Testis (tissue), 3 donors: ENCODE results near the gene NFATC1. TPM values are rescaled to one million over a fixed set of nuclear protein-coding genes. Genes with fewer than 3 reads are reported as not detected.

Source experiments
- DNase-seq: peaks from one replicate; pipeline ENCODE4 v3.0.0-alpha.2; 2019
- H3K27ac ChIP-seq, 2 donors: fragments of 200-600 bp; sonication (generic); one replicate each; pipeline ENCODE4 v1.5.1; 2019
- H3K27me3 ChIP-seq: fragments of 200-600 bp; sonication (generic); one replicate; pipeline ENCODE4 v1.5.1; 2019
- H3K36me3 ChIP-seq: fragments of 200-600 bp; sonication (generic); one replicate; pipeline ENCODE4 v1.5.1; 2017; ENCODE audit warnings: low read depth; ENCODE audit errors: missing control alignments
- H3K4me1 ChIP-seq: fragments of 200-600 bp; sonication (generic); one replicate; pipeline ENCODE4 v1.5.1; 2019
- H3K4me3 ChIP-seq, 2 donors: fragments of 200-600 bp; sonication (generic); one replicate each; pipeline ENCODE4 v1.5.1; 2017 to 2019
- H3K9me3 ChIP-seq: fragments of 200-600 bp; sonication (generic); one replicate; pipeline ENCODE4 v1.5.1; 2017
- POLR2A ChIP-seq: fragments of 450-650 bp; IDR thresholded peaks from one replicate; pipeline ENCODE4 v1.6.1; 2017; ENCODE audit warnings: antibody characterized with exemption, mild to moderate bottlenecking, moderate library complexity
- WGBS, 2 donors: methylation state at CpG; one replicate each; pipeline ENCODE4 v1.1.5; 2018; 5-methylcytosine and 5-hydroxymethylcytosine counted together
- intact Hi-C: fragments of 100-400 bp; cut with DNase I; formaldehyde crosslinking; loops from one replicate; pipeline ENCODE4 v1.15.1; 2023; ENCODE audit warnings: low total_unique reads
- polyA plus RNA-seq: library from polyadenylated mRNA; stranded (reverse); fragments of 350-450 nt; fragmentation: Illumina TruSeq; extraction: RNeasy Lipid Tissue Mini Kit (QIAGEN cat#74804); gene quantifications from one replicate; pipeline ENCODE4 v1.2.3, GENCODE V29; 2014; ENCODE audit warnings: low read depth, low replicate concordance; ENCODE audit not compliant: insufficient read depth
- total RNA-seq, 2 donors: library from RNA; depleted of rRNA; stranded (reverse); fragments of >200 nt; gene quantifications; one replicate each; pipeline ENCODE4 v1.2.3, GENCODE V29; 2016
- TF ChIP-seq, protein P1 (sequence below), 3 experiments: fragments of 450-650 bp in 2 of 3; fragments of 200-600 bp in 1 of 3; sonication (generic) in 1 of 3; IDR thresholded peaks; one replicate each; pipeline ENCODE4 v1.5.1; 2016 to 2019; ENCODE audit warnings: antibody characterized with exemption in 3 of 3, mild to moderate bottlenecking in 2 of 3, moderate library complexity in 1 of 3

NFATC1 gene
- total and polyA plus RNA-seq, 3 donors from 2014 or later = 22.2 to 28.1 (median 27.5) TPM

DNA sequence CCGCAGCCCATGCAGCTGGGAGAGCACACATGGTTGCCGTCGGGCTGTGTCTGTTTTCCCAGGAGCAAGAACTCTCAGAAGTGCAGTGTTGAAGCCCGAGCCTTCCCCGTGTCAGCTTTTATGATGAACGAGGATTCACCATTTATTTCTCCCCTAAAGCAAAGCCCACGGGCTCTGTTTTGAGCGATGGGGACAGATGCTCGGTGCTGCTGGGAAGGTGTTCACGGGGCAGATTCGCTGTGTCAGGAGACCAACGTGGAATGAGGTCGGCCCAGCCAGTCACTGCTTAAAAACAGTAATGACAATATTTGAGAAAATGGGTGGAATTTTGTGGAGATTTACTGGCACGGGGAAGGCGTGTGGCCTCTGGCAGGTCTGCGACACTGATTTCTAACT is 43.9 kb downstream of the NFATC1 start:
- no peaks in the 10 kb centered on the region for H3K4me1 ChIP-seq
- no peak for DNase-seq
- TF ChIP-seq, protein P1, sequence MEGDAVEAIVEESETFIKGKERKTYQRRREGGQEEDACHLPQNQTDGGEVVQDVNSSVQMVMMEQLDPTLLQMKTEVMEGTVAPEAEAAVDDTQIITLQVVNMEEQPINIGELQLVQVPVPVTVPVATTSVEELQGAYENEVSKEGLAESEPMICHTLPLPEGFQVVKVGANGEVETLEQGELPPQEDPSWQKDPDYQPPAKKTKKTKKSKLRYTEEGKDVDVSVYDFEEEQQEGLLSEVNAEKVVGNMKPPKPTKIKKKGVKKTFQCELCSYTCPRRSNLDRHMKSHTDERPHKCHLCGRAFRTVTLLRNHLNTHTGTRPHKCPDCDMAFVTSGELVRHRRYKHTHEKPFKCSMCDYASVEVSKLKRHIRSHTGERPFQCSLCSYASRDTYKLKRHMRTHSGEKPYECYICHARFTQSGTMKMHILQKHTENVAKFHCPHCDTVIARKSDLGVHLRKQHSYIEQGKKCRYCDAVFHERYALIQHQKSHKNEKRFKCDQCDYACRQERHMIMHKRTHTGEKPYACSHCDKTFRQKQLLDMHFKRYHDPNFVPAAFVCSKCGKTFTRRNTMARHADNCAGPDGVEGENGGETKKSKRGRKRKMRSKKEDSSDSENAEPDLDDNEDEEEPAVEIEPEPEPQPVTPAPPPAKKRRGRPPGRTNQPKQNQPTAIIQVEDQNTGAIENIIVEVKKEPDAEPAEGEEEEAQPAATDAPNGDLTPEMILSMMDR (IDR thresholded peaks at IDR 0.05) = no peak
- no peak for TF ChIP-seq POLR2A
- 93% methylated on average over 16 of the region's 16 CpGs for WGBS, 2 donors
- intact Hi-C loops = no loop called here
- no peaks in the 10 kb centered on the region for H3K36me3 ChIP-seq
- H3K4me3 ChIP-seq = no peak overlapping the region
- H3K27ac ChIP-seq = no peak overlapping the region
- no peaks in the 10 kb centered on the region for H3K9me3 ChIP-seq
- no peaks in the 10 kb centered on the region for H3K27me3 ChIP-seq

DNA sequence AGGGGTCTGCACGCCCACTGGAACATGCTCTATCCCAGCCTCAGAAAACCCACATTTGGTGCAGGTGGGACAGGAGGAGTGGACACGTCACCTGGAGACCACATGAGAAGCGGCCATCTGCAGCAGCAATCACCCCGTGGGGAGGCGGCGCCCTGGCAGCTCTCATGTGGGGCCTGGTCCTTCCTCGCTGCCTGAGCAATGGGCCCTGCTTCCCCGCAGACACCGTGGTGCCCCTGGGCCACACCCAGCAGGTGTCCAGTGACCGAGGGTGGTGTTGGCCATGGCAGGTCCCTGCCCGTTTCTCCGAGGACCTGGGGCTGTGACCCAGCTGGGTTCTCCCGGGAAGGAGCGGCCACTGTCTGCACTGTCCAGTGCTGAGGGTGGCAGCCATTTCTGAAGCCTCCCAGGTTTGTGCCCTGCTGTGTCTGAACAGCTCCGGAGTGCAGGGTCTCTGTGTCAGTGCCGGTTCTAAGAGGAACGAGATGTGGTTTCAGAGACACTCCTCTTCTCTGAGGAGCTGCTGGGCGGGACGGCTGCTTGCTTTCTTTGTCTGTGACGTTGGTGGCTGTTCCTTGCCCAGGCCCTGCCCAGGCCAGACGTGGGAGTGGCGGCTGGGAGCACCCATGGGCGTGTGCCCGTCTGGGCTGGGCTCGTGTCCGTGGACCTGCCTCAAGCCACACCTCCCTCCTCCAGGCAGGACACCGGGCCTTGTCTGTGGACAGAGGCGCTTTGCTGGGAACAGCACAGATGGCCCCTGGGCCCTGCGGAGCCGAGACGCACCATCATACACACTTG is 44.8 kb downstream of the NFATC1 start:
- H3K9me3 ChIP-seq = no peaks in the 10 kb centered on the region
- no peak overlapping the region for H3K4me3 ChIP-seq
- H3K27me3 ChIP-seq = no peaks in the 10 kb centered on the region
- H3K4me1 ChIP-seq = no peaks in the 10 kb centered on the region
- 82 to 89% methylated on average over 6 to 30 of the region's 31 CpGs for WGBS, 2 donors
- no peak overlapping the region for H3K27ac ChIP-seq
- DNase-seq = no peak
- TF ChIP-seq, protein P1 (IDR thresholded peaks at IDR 0.05) = no peak
- no peak for TF ChIP-seq POLR2A
- intact Hi-C loops = no loop called here
- H3K36me3 ChIP-seq = no peaks in the 10 kb centered on the region

DNA sequence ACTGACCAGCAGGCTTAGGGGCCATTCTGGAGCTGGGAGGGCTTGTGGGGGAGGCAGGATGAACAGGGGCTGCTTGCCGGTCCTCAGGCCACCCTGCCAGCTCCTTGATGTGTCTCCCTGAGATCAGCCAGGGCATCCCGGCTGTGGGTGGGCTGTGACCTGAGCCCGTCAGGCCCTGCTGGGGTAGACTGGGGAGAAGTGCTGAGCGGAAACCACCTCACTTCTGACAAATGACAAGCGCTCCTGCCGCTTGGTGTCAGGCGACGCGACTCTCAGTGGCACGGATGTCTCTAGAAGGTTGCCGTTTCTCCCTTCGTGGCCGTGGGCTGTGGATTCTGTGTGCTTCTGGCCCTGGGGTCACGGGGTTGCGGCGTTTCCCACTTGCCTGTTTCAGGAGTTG is 45.7 kb downstream of the NFATC1 start:
- TF ChIP-seq, protein P1 (IDR thresholded peaks at IDR 0.05) = no peak
- TF ChIP-seq POLR2A = no peak
- Histone ChIP-seq H3K4me1 (no peaks in the 10 kb centered on the region), H3K9me3 (no peaks in the 10 kb centered on the region), H3K4me3 (no peak overlapping the region), H3K36me3 (no peaks in the 10 kb centered on the region), H3K27ac (no peak overlapping the region), H3K27me3 (no peaks in the 10 kb centered on the region)
- DNase-seq = no peak
- intact Hi-C loops = no loop called here
- WGBS, 2 donors = 90 to 95% methylated on average over 10 to 16 of the region's 16 CpGs

DNA sequence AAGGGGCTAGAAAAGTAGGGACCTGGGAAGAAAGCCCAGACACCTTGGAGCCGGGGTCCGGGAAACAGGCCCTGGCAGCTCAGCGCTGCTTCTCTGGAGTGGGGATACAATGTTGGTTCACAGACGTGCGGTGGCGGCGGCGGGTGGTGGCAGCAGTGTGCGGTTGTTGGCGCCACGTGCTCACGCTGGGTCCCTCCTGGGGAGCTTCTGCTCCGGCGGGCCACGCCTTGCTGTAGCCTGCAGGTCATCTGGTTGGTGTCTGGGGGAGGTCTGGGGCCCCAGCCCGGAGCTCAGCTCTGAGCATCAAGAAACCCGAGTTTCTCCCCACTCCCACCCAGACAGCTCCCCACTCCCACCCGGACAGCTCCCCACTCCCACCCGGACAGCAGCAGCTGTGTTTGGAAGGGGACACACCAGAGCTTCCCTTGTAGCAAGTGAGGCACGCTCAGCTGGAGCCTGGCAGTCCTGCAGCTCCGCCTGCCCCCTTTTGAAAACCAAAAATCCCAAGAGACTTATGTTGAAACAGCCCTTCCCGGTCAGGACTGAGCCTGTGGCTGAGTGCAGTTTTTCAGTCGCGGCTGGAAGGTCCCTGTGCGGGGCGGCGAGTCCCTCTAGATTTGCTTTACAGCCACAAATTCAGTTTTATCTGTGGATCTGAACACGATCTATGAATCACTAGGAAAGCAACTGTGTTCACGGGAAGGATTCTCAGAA is 46.9 kb downstream of the NFATC1 start:
- Histone ChIP-seq H3K4me3 (no peak overlapping the region), H3K4me1 (no peaks in the 10 kb centered on the region), H3K36me3 (no peaks in the 10 kb centered on the region), H3K27me3 (no peaks in the 10 kb centered on the region), H3K27ac (no peak overlapping the region), H3K9me3 (no peaks in the 10 kb centered on the region)
- DNase-seq = no peak
- intact Hi-C loops = no loop called here
- 81 to 82% methylated on average over 3 to 29 of the region's 29 CpGs for WGBS, 2 donors
- no peak for TF ChIP-seq POLR2A
- TF ChIP-seq, protein P1 (IDR thresholded peaks at IDR 0.05) = no peak
